ENCODE results near the gene DYNC2H1.

GRCh38 chr11:103480421-103480820, 371.2 kb downstream of the DYNC2H1 start:
- TF ChIP-seq, protein P1, sequence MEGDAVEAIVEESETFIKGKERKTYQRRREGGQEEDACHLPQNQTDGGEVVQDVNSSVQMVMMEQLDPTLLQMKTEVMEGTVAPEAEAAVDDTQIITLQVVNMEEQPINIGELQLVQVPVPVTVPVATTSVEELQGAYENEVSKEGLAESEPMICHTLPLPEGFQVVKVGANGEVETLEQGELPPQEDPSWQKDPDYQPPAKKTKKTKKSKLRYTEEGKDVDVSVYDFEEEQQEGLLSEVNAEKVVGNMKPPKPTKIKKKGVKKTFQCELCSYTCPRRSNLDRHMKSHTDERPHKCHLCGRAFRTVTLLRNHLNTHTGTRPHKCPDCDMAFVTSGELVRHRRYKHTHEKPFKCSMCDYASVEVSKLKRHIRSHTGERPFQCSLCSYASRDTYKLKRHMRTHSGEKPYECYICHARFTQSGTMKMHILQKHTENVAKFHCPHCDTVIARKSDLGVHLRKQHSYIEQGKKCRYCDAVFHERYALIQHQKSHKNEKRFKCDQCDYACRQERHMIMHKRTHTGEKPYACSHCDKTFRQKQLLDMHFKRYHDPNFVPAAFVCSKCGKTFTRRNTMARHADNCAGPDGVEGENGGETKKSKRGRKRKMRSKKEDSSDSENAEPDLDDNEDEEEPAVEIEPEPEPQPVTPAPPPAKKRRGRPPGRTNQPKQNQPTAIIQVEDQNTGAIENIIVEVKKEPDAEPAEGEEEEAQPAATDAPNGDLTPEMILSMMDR (IDR thresholded peaks at IDR 0.05; ENCODE audit: low read depth, low read length): no peak
- TF ChIP-seq POLR2A (IDR thresholded peaks at IDR 0.05; ENCODE audit: extremely low read depth, insufficient read length): no peak
- no peak for TF ChIP-seq MYC (IDR thresholded peaks at IDR 0.05; ENCODE audit: low read depth, low read length)
